ENCODE results near the gene BAIAP3.
A peak's percentile ranks its signal among the peaks of the same experiment; 100 is the strongest.

The BAIAP3 gene

DNA sequence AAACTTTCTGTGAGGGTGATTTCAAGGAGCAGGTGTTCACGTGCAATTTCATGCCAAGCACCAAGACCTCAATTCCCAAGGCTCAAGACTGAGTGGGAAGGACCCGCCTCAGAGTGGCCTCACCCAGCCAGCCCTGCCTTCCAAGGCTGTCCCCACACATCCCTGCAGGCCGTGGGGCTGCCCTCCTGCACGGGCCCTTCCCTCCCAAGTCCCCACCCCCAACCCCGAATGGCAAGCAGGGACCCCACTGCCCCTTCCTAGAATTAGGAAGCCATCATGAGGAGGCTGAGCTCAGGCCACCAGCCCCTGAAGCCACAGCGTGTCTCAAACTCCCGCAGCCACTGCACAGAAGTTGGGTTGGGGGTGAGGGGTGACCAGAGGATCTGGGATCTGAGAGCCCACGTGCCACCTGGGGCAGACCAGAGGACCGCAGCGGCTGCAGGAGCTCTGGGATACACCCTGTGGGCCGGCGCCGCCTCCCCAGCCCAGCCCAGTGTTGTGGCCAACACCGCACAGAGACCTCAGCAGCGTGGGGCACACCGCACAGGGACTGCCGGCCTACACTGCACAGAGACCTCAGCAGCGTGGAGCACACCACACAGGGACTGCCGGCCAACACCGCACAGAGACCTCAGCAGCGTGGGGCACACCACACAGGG, 39.0 kb downstream of the BAIAP3 start:
- H3K27ac ChIP-seq (ENCODE audit: low read depth in 2 of 2, low read length in 2 of 2) = no peak overlapping the region
- H3K9ac ChIP-seq (ENCODE audit: low read depth in 1 of 2, low read length in 2 of 2) = no peak overlapping the region
- no peak overlapping the region for H3K4me3 ChIP-seq (ENCODE audit: low read length in 2 of 2)
- no peaks in the 10 kb centered on the region for H3K4me1 ChIP-seq (ENCODE audit: control insufficient read depth in 2 of 2, insufficient read depth in 2 of 2, low read length in 2 of 2)
- peaks cover 4 to 9% of the 10 kb centered on the region in 2 donors for H3K36me3 ChIP-seq (ENCODE audit: control insufficient read depth in 2 of 2, insufficient read depth in 2 of 2, low read length in 2 of 2)
- H3K27me3 ChIP-seq (ENCODE audit: control insufficient read depth in 2 of 2, insufficient read depth in 2 of 2, low read length in 2 of 2) = no peaks in the 10 kb centered on the region
- H3K9me3 ChIP-seq (ENCODE audit: control insufficient read depth in 2 of 2, low read length in 2 of 2) = no peaks in the 10 kb centered on the region

GRCh38 chr16:1374418-1375297, 41.2 kb downstream of the BAIAP3 start:
- Histone ChIP-seq H3K9me3 (ENCODE audit: control insufficient read depth in 2 of 2, low read length in 2 of 2) (no peaks in the 10 kb centered on the region), H3K9ac (ENCODE audit: low read depth in 1 of 2, low read length in 2 of 2) (no peak overlapping the region), H3K4me1 (ENCODE audit: control insufficient read depth in 2 of 2, insufficient read depth in 2 of 2, low read length in 2 of 2) (peaks cover 6 to 8% of the 10 kb centered on the region in 2 donors), H3K27me3 (ENCODE audit: control insufficient read depth in 2 of 2, insufficient read depth in 2 of 2, low read length in 2 of 2) (no peaks in the 10 kb centered on the region), H3K27ac (ENCODE audit: low read depth in 2 of 2, low read length in 2 of 2) (no peak overlapping the region), H3K4me3 (ENCODE audit: low read length in 2 of 2) (no peak overlapping the region), H3K36me3 (ENCODE audit: control insufficient read depth in 2 of 2, insufficient read depth in 2 of 2, low read length in 2 of 2) (peaks cover 3 to 9% of the 10 kb centered on the region in 2 donors)

DNA sequence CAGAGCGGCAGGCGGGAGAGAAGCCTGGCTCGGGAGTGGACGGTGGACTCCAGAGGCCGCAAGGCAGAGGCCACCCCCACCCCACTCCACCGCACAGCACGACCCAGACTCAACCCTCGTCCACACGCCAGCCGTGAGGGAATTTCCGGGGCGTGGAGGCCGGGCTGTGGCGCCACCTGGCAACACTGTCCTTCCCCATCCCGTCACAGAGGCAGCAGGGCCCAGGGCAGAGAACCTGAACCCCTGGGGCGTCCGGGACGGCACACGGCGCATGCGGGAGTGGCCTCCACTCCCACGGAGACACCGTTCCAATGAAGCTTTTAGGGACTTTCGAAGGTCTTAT, 41.8 kb downstream of the BAIAP3 start:
- Histone ChIP-seq H3K9ac (ENCODE audit: low read depth in 1 of 2, low read length in 2 of 2) (no peak overlapping the region), H3K9me3 (ENCODE audit: control insufficient read depth in 2 of 2, low read length in 2 of 2) (no peaks in the 10 kb centered on the region), H3K4me3 (ENCODE audit: low read length in 2 of 2) (no peak overlapping the region), H3K4me1 (ENCODE audit: control insufficient read depth in 2 of 2, insufficient read depth in 2 of 2, low read length in 2 of 2) (peaks cover 6 to 8% of the 10 kb centered on the region in 2 donors), H3K36me3 (ENCODE audit: control insufficient read depth in 2 of 2, insufficient read depth in 2 of 2, low read length in 2 of 2) (peaks cover 0 to 5% of the 10 kb centered on the region in 2 donors), H3K27me3 (ENCODE audit: control insufficient read depth in 2 of 2, insufficient read depth in 2 of 2, low read length in 2 of 2) (no peaks in the 10 kb centered on the region), H3K27ac (ENCODE audit: low read depth in 2 of 2, low read length in 2 of 2) (no peak overlapping the region)

GRCh38 chr16:1375741-1376410, 42.4 kb downstream of the BAIAP3 start:
- Histone ChIP-seq H3K9ac (ENCODE audit: low read depth in 1 of 2, low read length in 2 of 2) (no peak overlapping the region), H3K9me3 (ENCODE audit: control insufficient read depth in 2 of 2, low read length in 2 of 2) (no peaks in the 10 kb centered on the region), H3K27me3 (ENCODE audit: control insufficient read depth in 2 of 2, insufficient read depth in 2 of 2, low read length in 2 of 2) (no peaks in the 10 kb centered on the region), H3K36me3 (ENCODE audit: control insufficient read depth in 2 of 2, insufficient read depth in 2 of 2, low read length in 2 of 2) (peaks cover 0 to 5% of the 10 kb centered on the region in 2 donors), H3K4me1 (ENCODE audit: control insufficient read depth in 2 of 2, insufficient read depth in 2 of 2, low read length in 2 of 2) (peaks cover 6 to 8% of the 10 kb centered on the region in 2 donors), H3K4me3 (ENCODE audit: low read length in 2 of 2) (no peak overlapping the region), H3K27ac (ENCODE audit: low read depth in 2 of 2, low read length in 2 of 2) (no peak overlapping the region)

GRCh38 chr16:1377406-1378010, 44.1 kb downstream of the BAIAP3 start:
- Histone ChIP-seq H3K9ac (ENCODE audit: low read depth in 1 of 2, low read length in 2 of 2) (no peak overlapping the region), H3K27ac (ENCODE audit: low read depth in 2 of 2, low read length in 2 of 2) (no peak overlapping the region), H3K27me3 (ENCODE audit: control insufficient read depth in 2 of 2, insufficient read depth in 2 of 2, low read length in 2 of 2) (no peaks in the 10 kb centered on the region), H3K36me3 (ENCODE audit: control insufficient read depth in 2 of 2, insufficient read depth in 2 of 2, low read length in 2 of 2) (peaks cover 0 to 10% of the 10 kb centered on the region in 2 donors), H3K9me3 (ENCODE audit: control insufficient read depth in 2 of 2, low read length in 2 of 2) (no peaks in the 10 kb centered on the region), H3K4me3 (ENCODE audit: low read length in 2 of 2) (no peak overlapping the region), H3K4me1 (ENCODE audit: control insufficient read depth in 2 of 2, insufficient read depth in 2 of 2, low read length in 2 of 2) (peaks cover 6 to 8% of the 10 kb centered on the region in 2 donors)

GRCh38 chr16:1378087-1378803, 44.8 kb downstream of the BAIAP3 start:
- H3K9me3 ChIP-seq (ENCODE audit: control insufficient read depth in 2 of 2, low read length in 2 of 2) = no peaks in the 10 kb centered on the region
- peaks cover 6 to 8% of the 10 kb centered on the region in 2 donors for H3K4me1 ChIP-seq (ENCODE audit: control insufficient read depth in 2 of 2, insufficient read depth in 2 of 2, low read length in 2 of 2)
- no peaks in the 10 kb centered on the region for H3K27me3 ChIP-seq (ENCODE audit: control insufficient read depth in 2 of 2, insufficient read depth in 2 of 2, low read length in 2 of 2)
- peak overlapping the region in 1 of 2 donors; percentile 45 for H3K4me3 ChIP-seq (ENCODE audit: low read length in 2 of 2)
- H3K9ac ChIP-seq (ENCODE audit: low read depth in 1 of 2, low read length in 2 of 2) = peak overlapping the region in 1 of 2 donors; percentile 38
- H3K36me3 ChIP-seq (ENCODE audit: control insufficient read depth in 2 of 2, insufficient read depth in 2 of 2, low read length in 2 of 2) = peaks cover 0 to 10% of the 10 kb centered on the region in 2 donors
- no peak overlapping the region for H3K27ac ChIP-seq (ENCODE audit: low read depth in 2 of 2, low read length in 2 of 2)

DNA sequence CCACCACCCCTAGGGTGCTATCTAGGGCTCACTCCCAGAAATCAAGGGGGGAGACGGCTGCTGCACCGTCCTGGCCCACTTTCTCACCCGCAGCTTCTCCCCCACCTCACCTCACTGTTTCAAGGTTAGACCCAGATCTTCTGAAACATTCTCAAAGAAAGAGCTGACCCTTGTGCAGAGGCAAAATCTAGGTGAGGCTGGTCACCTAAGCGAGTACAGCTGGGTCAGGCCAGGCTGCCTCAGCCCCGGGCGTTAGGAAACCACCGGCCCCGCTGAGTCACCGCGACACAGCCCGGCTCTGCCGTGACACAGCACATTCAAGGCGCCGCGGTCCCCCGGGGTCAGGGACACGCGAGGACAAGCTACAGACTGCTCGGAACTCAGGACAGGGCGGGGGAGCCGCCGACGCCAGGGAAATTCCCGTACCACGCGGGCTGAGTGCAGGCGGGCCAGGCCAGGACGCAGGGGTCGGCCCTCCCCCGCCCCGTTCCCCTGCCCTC, 45.4 kb downstream of the BAIAP3 start:
- peak overlapping the region in 1 of 2 donors; percentile 38 for H3K9ac ChIP-seq (ENCODE audit: low read depth in 1 of 2, low read length in 2 of 2)
- peak overlapping the region; percentile 31 to 45 for H3K4me3 ChIP-seq (ENCODE audit: low read length in 2 of 2)

DNA sequence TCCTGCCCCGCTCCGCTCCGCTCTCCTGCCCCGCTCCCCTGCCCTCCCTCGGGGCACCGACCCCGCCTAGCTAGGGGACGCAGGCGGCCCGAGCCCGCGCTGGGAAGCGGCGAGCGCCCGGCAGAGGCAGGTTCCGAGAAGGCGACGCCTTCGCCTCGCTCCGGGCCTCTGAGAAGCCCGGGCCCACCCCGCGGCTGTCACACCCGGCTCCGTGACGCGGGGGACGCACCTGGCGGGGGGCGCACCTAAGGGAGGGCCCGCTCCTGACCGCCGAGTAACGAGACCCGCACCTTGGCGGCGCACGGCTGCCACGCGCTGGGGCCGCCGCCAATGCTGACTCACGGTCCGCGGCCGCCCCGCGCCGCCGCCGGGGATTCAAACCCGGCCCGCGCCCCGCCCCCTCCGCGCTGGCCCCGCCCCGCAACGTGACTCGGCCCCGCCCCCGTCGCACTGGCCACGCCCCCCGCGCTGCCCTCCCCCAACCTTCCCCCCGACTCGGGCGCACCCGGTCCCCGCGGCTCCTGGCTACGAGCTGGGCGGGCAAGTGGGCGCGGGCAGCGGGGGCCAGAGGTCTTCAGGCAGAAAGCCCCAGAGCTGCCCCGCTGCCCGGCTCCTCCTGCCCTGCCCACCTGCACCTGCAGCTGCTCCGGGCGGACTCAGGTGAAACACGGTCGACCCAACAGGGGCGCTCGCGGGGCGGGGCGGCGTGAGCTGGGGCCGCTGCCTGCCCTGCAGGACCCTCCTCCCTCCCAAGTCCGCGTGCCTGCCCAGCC, 46.0 kb downstream of the BAIAP3 start:
- peaks cover 6 to 8% of the 10 kb centered on the region in 2 donors for H3K4me1 ChIP-seq (ENCODE audit: control insufficient read depth in 2 of 2, insufficient read depth in 2 of 2, low read length in 2 of 2)
- H3K36me3 ChIP-seq (ENCODE audit: control insufficient read depth in 2 of 2, insufficient read depth in 2 of 2, low read length in 2 of 2) = peaks cover 0 to 10% of the 10 kb centered on the region in 2 donors
- no peaks in the 10 kb centered on the region for H3K9me3 ChIP-seq (ENCODE audit: control insufficient read depth in 2 of 2, low read length in 2 of 2)
- peak overlapping the region in 1 of 2 donors; percentile 48 for H3K9ac ChIP-seq (ENCODE audit: low read depth in 1 of 2, low read length in 2 of 2)
- no peaks in the 10 kb centered on the region for H3K27me3 ChIP-seq (ENCODE audit: control insufficient read depth in 2 of 2, insufficient read depth in 2 of 2, low read length in 2 of 2)
- peak overlapping the region; percentile 41 to 45 for H3K4me3 ChIP-seq (ENCODE audit: low read length in 2 of 2)
- no peak overlapping the region for H3K27ac ChIP-seq (ENCODE audit: low read depth in 2 of 2, low read length in 2 of 2)

More for the DNA sequence above, 45.4 kb downstream of the BAIAP3 start:
- H3K27me3 ChIP-seq (ENCODE audit: control insufficient read depth in 2 of 2, insufficient read depth in 2 of 2, low read length in 2 of 2) = no peaks in the 10 kb centered on the region
- no peaks in the 10 kb centered on the region for H3K9me3 ChIP-seq (ENCODE audit: control insufficient read depth in 2 of 2, low read length in 2 of 2)
- peaks cover 6 to 8% of the 10 kb centered on the region in 2 donors for H3K4me1 ChIP-seq (ENCODE audit: control insufficient read depth in 2 of 2, insufficient read depth in 2 of 2, low read length in 2 of 2)
- no peak overlapping the region for H3K27ac ChIP-seq (ENCODE audit: low read depth in 2 of 2, low read length in 2 of 2)
- H3K36me3 ChIP-seq (ENCODE audit: control insufficient read depth in 2 of 2, insufficient read depth in 2 of 2, low read length in 2 of 2) = peaks cover 0 to 10% of the 10 kb centered on the region in 2 donors

DNA sequence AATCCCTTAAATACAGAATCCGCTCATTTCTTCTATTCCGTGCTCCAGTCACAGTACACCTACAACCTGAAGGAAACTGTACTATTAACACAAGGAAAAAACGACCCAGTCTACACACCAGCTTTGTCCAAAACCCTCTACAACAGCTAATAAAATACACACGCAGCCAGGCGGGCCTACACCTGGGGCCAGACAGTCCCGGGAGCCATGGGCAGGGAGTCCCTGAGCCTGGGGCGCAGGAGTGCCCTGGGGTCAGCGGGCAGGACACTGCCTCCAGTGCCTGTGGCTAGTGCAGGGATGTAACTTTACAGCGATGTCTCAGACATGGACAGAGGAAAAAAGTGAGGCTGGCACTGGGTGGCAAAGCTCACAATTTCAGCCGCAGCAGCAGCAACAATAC, 46.8 kb downstream of the BAIAP3 start:
- H3K4me1 ChIP-seq (ENCODE audit: control insufficient read depth in 2 of 2, insufficient read depth in 2 of 2, low read length in 2 of 2) = peaks cover 6 to 8% of the 10 kb centered on the region in 2 donors
- peaks cover 0 to 14% of the 10 kb centered on the region in 2 donors for H3K36me3 ChIP-seq (ENCODE audit: control insufficient read depth in 2 of 2, insufficient read depth in 2 of 2, low read length in 2 of 2)
- no peak overlapping the region for H3K27ac ChIP-seq (ENCODE audit: low read depth in 2 of 2, low read length in 2 of 2)
- no peaks in the 10 kb centered on the region for H3K9me3 ChIP-seq (ENCODE audit: control insufficient read depth in 2 of 2, low read length in 2 of 2)
- H3K27me3 ChIP-seq (ENCODE audit: control insufficient read depth in 2 of 2, insufficient read depth in 2 of 2, low read length in 2 of 2) = no peaks in the 10 kb centered on the region
- peak overlapping the region; percentile 39 to 41 for H3K4me3 ChIP-seq (ENCODE audit: low read length in 2 of 2)
- peak overlapping the region in 1 of 2 donors; percentile 48 for H3K9ac ChIP-seq (ENCODE audit: low read depth in 1 of 2, low read length in 2 of 2)
